Stimulated activated CD4-positive, alpha-beta T cell treated with anti-CD3 and anti-CD28 coated beads, Interleukin-1b, Interleukin-23, amount 100 ng/mL, for 24 hours (primary cell): ENCODE results near the gene GPN1.
A peak's percentile ranks its signal among the peaks of the same experiment; 100 is the strongest.
"Not testable (repeated sequence)": the region's sequence is repeated elsewhere in the genome, so short reads cannot be mapped to it uniquely, and the experiment has no call there.

Experiments used
- DNase-seq, 4 experiments: peaks; one replicate each; pipeline ENCODE4 v3.0.0-alpha.2; 2020; ENCODE audit warnings: low read depth in 4 of 4, low spot score in 1 of 4

Gene GPN1

GRCh38 chr2:27667446-27667845 is 38.6 kb downstream of the GPN1 start:
- DNase-seq, result no peak

GRCh38 chr2:27671235-27671634 is 42.4 kb downstream of the GPN1 start:
- no peak for DNase-seq

- DNase-seq, result no peak
Measured at GRCh38 chr2:27672723-27673486, 44.1 kb downstream of the GPN1 start.

- no peak for DNase-seq
Measured at GRCh38 chr2:27680571-27680970, 51.7 kb downstream of the GPN1 start.

- DNase-seq, result no peak
Measured at GRCh38 chr2:27681841-27682240, 53.0 kb downstream of the GPN1 start.

GRCh38 chr2:27682334-27682771 is 53.5 kb downstream of the GPN1 start:
- not testable (repeated sequence) for DNase-seq

GRCh38 chr2:27683390-27684071 is 54.7 kb downstream of the GPN1 start:
- peak; percentile 78 to 95 (median 87) for DNase-seq

GRCh38 chr2:27685006-27685405 is 56.2 kb downstream of the GPN1 start:
- not testable (repeated sequence) for DNase-seq

GRCh38 chr2:27685577-27685976 is 56.7 kb downstream of the GPN1 start:
- DNase-seq, result no peak

- no peak for DNase-seq
Measured at GRCh38 chr2:27687232-27687631, 58.4 kb downstream of the GPN1 start.

GRCh38 chr2:27689424-27689823 is 60.6 kb downstream of the GPN1 start:
- no peak for DNase-seq

GRCh38 chr2:27690052-27690451 is 61.2 kb downstream of the GPN1 start:
- DNase-seq, result no peak

GRCh38 chr2:27697660-27698059 is 68.8 kb downstream of the GPN1 start:
- DNase-seq, result no peak
